C4-2B (cell line): Measurements from ENCODE around the gene DNAJC2.

ENCODE experiments used
- CTCF ChIP-seq: fragments of 450-650 bp; conservative IDR thresholded peaks from 2 replicates; pipeline ENCODE4 v1.5.1; 2017; ENCODE audit warnings: mild to moderate bottlenecking
- ZFX ChIP-seq: fragments of 450-650 bp; IDR thresholded peaks from 2 replicates; pipeline ENCODE4 v1.6.1; 2017

GRCh38 chr7:103293526-103293925, 51.0 kb downstream of the DNAJC2 start:
- TF ChIP-seq CTCF = no peak
- no peak for TF ChIP-seq ZFX
